IPS DF 6.9 (cell line): ENCODE data around the gene ZNF385B.
"Not testable (repeated sequence)": the region's sequence is repeated elsewhere in the genome, so short reads cannot be mapped to it uniquely, and the experiment has no call there.

ENCODE experiments used
- DNase-seq: peaks from one replicate; pipeline ENCODE4 v3.0.0-alpha.2; 2013; ENCODE audit warnings: low read depth, low spot score
- H3K27ac ChIP-seq: one replicate; pipeline ENCODE4 v1.5.1; 2013; ENCODE audit warnings: low read length, control low read depth
- H3K27me3 ChIP-seq: 2 replicates; pipeline ENCODE4 v1.6.1; 2013; ENCODE audit warnings: mild to moderate bottlenecking, low read length; ENCODE audit not compliant: control insufficient read depth, insufficient read depth
- H3K36me3 ChIP-seq: 2 replicates; pipeline ENCODE4 v1.6.1; 2013; ENCODE audit warnings: low read length; ENCODE audit not compliant: control insufficient read depth, insufficient read depth
- H3K4me1 ChIP-seq: 2 replicates; pipeline ENCODE4 v1.6.1; 2013; ENCODE audit warnings: low read length; ENCODE audit not compliant: control insufficient read depth, insufficient read depth
- H3K4me3 ChIP-seq: 2 replicates; pipeline ENCODE4 v1.5.1; 2013; ENCODE audit warnings: mild to moderate bottlenecking, low read length
- H3K9me3 ChIP-seq: 2 replicates; pipeline ENCODE4 v1.6.1; 2013; ENCODE audit warnings: low read length, inconsistent platforms; ENCODE audit not compliant: control insufficient read depth, insufficient read depth
- WGBS: extraction: QIAGEN DNeasy Blood & Tissue Kit; methylation state at CpG from one replicate; pipeline ENCODE4 v1.1.7; 2013; ENCODE audit warnings: mixed read lengths, missing lambda C conversion rate; ENCODE audit not compliant: insufficient read length, insufficient coverage; 5-methylcytosine and 5-hydroxymethylcytosine counted together

Gene ZNF385B

DNA sequence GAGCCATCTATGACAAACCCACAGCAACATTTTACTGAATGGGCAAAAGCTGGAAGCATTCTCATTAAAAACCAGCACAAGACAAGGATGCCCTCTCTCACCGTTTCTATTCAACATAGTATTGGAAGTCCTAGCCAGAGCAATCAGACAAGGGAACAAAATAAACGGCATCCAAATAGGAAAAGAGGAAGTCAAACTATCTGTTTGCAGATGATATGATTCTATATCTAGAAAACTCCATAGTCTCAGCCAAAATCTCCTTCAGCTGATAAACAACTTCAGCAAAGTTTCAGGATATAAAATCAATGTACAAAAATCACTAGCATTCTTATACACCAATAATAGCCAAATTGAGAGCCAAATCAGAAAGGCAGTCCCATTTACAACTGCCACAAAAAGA, 79.1 kb downstream of the ZNF385B start:
- H3K27ac ChIP-seq, H3K27me3 ChIP-seq, H3K4me3 ChIP-seq, H3K4me1 ChIP-seq, DNase-seq, H3K36me3 ChIP-seq, H3K9me3 ChIP-seq: not testable (repeated sequence)
- no CpG with 5 or more reads among the region's 2 CpGs for WGBS

- H3K36me3 ChIP-seq, result no peaks in the 10 kb centered on the region
- H3K4me1 ChIP-seq, result no peaks in the 10 kb centered on the region
- WGBS, result 100% methylated on average over 3 of the region's 4 CpGs
- no peak for DNase-seq
- H3K27me3 ChIP-seq, result no peaks in the 10 kb centered on the region
- H3K27ac ChIP-seq, result no peak overlapping the region
- H3K9me3 ChIP-seq, result no peaks in the 10 kb centered on the region
- H3K4me3 ChIP-seq, result no peak overlapping the region
Observed at GRCh38 chr2:179773986-179774385, 87.4 kb downstream of the ZNF385B start.

- Histone ChIP-seq H3K27ac (no peak overlapping the region), H3K4me3 (no peak overlapping the region), H3K36me3 (no peaks in the 10 kb centered on the region), H3K9me3 (no peaks in the 10 kb centered on the region), H3K4me1 (no peaks in the 10 kb centered on the region), H3K27me3 (no peaks in the 10 kb centered on the region)
- DNase-seq, result no peak
- WGBS, result no CpG with 5 or more reads among the region's 1 CpG
Observed at GRCh38 chr2:179772346-179772745, 89.1 kb downstream of the ZNF385B start.

DNA sequence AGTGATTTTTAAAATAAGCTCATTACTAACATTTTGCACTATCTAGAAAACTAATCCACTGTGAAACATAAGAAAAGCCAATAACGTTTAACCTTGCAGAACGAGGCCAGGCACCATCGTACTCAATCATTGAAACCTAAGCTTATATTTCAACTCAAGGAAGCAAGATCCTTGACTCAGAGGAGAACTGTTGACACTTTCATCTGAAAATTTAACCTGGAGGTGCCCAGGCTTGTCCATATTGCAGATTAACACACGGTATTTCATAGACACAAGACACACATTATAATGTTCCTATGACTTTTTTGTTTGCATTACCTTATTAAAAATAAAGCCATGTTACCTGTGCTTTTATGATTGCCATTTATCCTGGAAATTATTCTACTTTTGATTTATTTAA, 89.6 kb downstream of the ZNF385B start:
- no peaks in the 10 kb centered on the region for H3K36me3 ChIP-seq
- no peak for DNase-seq
- no peaks in the 10 kb centered on the region for H3K4me1 ChIP-seq
- H3K9me3 ChIP-seq, result no peaks in the 10 kb centered on the region
- H3K27ac ChIP-seq, result no peak overlapping the region
- WGBS, result no CpG with 5 or more reads among the region's 4 CpGs
- H3K4me3 ChIP-seq, result no peak overlapping the region
- H3K27me3 ChIP-seq, result no peaks in the 10 kb centered on the region

GRCh38 chr2:179770029-179770428, 91.4 kb downstream of the ZNF385B start:
- Histone ChIP-seq H3K9me3 (no peaks in the 10 kb centered on the region), H3K27ac (no peak overlapping the region), H3K27me3 (no peaks in the 10 kb centered on the region), H3K4me3 (no peak overlapping the region), H3K4me1 (peaks cover 3% of the 10 kb centered on the region; the same call in 1 of the 2 replicates), H3K36me3 (no peaks in the 10 kb centered on the region)
- DNase-seq, result no peak
- no CpG with 5 or more reads among the region's 1 CpG for WGBS

DNA sequence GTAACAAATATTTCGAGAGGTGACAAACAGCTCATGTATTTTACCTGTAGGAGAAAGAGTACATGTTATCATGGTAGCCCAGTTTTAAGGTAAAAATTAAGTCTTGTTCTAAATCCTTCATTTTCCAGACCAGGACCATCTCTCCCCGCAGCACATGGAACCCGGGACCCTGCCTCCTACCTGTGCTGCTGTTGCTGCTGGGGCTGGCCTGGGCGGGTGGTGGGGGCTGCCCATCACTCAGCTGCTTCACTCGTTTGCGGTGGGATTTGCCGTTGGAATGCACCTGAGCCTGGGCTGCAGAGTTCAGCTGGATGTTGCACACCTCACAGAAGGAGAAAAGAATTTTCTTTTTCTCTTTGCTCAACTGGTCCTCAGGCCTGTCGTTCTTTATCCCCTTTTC, 92.1 kb downstream of the ZNF385B start:
- no peaks in the 10 kb centered on the region for H3K9me3 ChIP-seq
- no peak for DNase-seq
- peaks cover 3% of the 10 kb centered on the region; the same call in 1 of the 2 replicates for H3K4me1 ChIP-seq
- H3K27me3 ChIP-seq, result no peaks in the 10 kb centered on the region
- no CpG with 5 or more reads among the region's 8 CpGs for WGBS
- H3K36me3 ChIP-seq, result no peaks in the 10 kb centered on the region
- H3K27ac ChIP-seq, result no peak overlapping the region
- H3K4me3 ChIP-seq, result no peak overlapping the region

- no peak overlapping the region for H3K4me3 ChIP-seq
- no CpG with 5 or more reads among the region's 1 CpG for whole genome bisulfite sequencing
- no peaks in the 10 kb centered on the region for H3K27me3 ChIP-seq
- H3K36me3 ChIP-seq, result no peaks in the 10 kb centered on the region
- no peak for DNase-seq
- H3K27ac ChIP-seq, result no peak overlapping the region
- no peaks in the 10 kb centered on the region for H3K9me3 ChIP-seq
- peaks cover 3% of the 10 kb centered on the region; the same call in 1 of the 2 replicates for H3K4me1 ChIP-seq
Observed at GRCh38 chr2:179768765-179769164, 92.6 kb downstream of the ZNF385B start.

- Histone ChIP-seq H3K4me3 (no peak overlapping the region), H3K36me3 (no peaks in the 10 kb centered on the region)
- no CpG with 5 or more reads among the region's 2 CpGs for WGBS
Observed at GRCh38 chr2:179765666-179766065, 95.7 kb downstream of the ZNF385B start.

DNA sequence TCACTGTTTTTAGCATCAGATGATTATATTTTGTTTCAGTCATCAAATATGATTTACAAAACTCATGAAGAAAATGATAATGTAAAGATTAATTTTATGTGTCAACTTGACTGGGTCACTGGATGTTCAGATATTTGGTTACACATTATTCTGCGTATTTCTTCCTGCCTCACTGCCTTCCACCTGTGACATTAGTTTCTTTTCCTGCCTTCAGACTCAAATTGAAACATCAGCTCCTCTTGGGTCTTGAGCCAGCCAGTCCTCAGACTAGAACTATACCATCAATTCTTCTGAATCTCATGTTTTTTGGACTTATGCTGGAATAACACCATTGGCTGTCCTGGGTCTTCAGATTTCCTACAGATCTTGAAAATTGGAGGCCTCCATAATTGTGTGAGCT, 96.7 kb downstream of the ZNF385B start:
- DNase-seq, result no peak
- Histone ChIP-seq H3K36me3 (no peaks in the 10 kb centered on the region), H3K4me3 (no peak overlapping the region), H3K9me3 (no peaks in the 10 kb centered on the region), H3K4me1 (peaks cover 3% of the 10 kb centered on the region; the same call in 1 of the 2 replicates), H3K27ac (no peak overlapping the region), H3K27me3 (no peaks in the 10 kb centered on the region)
- WGBS, result no CpG with 5 or more reads among the region's 1 CpG

More at GRCh38 chr2:179765666-179766065, 95.7 kb downstream of the ZNF385B start:
- no peak for DNase-seq
- H3K27me3 ChIP-seq, result no peaks in the 10 kb centered on the region
- no peak overlapping the region for H3K27ac ChIP-seq
- no peaks in the 10 kb centered on the region for H3K9me3 ChIP-seq
- peaks cover 3% of the 10 kb centered on the region; the same call in 1 of the 2 replicates for H3K4me1 ChIP-seq

GRCh38 chr2:179758636-179759035, 102.8 kb downstream of the ZNF385B start:
- no peak for DNase-seq
- no peaks in the 10 kb centered on the region for H3K27me3 ChIP-seq
- no peak overlapping the region for H3K4me3 ChIP-seq
- H3K36me3 ChIP-seq, result no peaks in the 10 kb centered on the region; the same call in 1 of the 2 replicates
- WGBS, result no CpG with 5 or more reads among the region's 3 CpGs
- H3K9me3 ChIP-seq, result peaks cover 2% of the 10 kb centered on the region
- no peaks in the 10 kb centered on the region for H3K4me1 ChIP-seq
- no peak overlapping the region for H3K27ac ChIP-seq

DNA sequence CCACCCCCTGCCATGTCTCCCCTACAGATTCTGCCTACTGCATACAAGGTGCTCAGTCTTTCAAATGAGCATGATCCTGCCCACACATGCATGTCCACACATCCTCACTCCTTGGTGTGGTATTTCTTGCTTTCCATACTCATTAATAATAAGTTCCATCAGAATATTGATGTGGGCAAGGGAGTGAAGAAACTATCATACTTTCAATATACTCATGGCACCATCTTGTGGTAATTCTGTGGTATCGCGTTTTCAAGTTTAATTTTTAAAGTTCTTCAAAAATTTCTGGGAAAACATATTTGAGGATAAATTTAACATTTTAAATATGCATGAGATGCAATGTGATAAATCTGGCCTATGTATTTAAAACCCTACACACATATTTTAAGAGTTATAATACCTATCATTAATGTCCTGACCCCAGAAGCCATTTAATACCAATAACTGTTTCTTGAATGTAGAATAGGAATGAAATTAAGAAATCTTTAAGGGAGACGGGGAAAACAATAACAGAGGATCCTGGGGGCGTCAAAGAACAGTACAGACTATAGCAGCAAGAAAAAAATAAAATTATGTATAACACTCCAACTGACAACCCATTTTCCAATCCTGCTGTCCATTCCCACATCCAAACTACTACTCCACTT, 110.1 kb downstream of the ZNF385B start:
- Histone ChIP-seq H3K4me1 (no peaks in the 10 kb centered on the region), H3K4me3 (no peak overlapping the region), H3K27me3 (no peaks in the 10 kb centered on the region), H3K9me3 (no peaks in the 10 kb centered on the region), H3K36me3 (no peaks in the 10 kb centered on the region), H3K27ac (no peak overlapping the region)
- whole genome bisulfite sequencing, result no CpG with 5 or more reads among the region's 4 CpGs
- no peak for DNase-seq
